GM21737 (cell line): ENCODE measurements around the gene SIM1.

Experiments used
- ATAC-seq: cut with Tn5 transposase; IDR thresholded peaks from one replicate; pipeline ENCODE4 v1.9.1; 2021; ENCODE audit warnings: mild to moderate bottlenecking, moderate library complexity; ENCODE audit not compliant: unreplicated experiment

The SIM1 gene

DNA sequence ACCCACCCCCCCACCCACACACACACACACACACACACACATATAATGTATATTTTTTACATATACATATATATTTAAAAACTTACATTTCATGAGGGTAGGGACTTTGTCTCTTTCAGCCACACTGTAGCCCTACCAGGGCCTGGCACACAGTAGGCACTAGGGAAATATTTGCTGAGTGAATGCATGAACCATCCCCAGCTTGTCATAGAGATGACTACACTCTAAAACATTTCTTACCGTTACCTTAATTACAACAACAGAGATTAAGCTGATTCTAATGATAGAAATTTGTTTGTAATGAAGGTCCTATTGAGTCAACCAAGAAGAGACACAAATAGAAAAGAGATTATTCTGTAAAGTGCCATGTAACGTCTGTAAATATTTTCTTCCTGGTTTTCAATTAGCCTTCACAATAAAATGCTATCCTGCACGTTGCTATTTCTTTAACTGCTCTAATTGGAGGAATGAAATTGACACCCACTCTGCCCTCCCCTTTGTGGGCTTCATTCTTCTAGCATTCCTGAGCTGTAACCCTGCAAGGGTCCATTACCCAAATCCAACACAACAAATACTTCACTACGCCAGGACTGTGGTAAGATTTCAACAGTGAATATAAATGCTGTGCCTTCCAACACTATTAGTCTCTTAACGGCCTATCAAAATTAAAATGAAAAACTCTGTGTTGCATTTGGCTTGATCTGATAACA is 30.8 kb downstream of the SIM1 start:
- no peak for ATAC-seq

DNA sequence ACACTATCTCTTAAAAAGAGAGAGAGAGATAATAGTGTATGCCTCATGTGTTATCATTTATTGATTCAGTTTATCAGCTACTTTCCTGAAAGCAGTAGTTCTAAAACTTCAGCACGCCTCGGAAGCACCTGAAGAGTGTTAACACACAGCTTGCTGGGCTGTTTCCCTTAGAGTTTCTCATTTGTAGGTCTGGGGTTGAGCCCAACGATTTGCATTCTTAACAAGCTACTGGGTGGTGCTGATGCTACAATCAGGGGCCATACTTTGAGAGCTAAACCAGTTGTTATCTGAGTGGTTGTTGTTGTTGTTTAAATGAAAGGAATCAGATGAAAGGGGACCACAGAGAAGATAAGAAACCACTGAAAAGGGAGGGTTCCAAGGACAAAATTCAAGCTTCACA is 32.6 kb downstream of the SIM1 start:
- ATAC-seq: no peak

DNA sequence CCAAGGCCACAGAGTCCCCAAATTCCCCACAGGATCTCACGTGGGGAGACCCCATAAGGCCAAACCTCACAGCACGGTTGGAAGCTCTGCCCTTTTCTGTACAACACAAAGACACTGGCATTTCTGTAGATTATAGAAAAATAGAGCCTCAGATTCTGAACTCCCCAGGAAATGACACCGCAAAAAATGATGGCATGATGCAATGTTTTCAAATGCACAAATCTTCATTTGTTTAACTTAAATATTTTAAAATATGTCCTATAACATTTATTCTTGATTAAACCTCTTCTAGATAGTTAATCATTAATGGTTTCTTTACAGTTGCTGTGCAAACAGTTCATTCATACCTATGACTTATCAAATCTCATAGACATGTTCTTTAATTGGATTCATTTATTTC is 33.8 kb downstream of the SIM1 start:
- ATAC-seq: no peak

DNA sequence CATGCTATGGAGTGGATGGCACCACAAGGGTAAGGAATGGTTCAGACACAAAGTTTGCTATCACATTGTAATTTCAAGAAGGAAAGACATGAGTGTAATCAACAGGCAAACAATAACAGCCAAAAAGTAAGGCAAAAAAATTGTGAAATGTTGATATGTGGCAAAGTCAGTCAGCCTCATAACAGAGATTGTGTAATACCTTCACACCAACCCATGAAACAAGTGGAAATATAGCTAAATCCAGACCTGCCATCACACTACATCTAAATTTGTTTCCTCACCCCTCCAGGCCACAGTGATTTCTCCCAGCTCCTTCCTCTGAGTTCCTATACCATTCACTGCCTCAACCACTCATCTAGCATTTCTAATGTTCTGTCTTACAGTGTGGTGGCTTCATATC is 37.3 kb downstream of the SIM1 start:
- no peak for ATAC-seq

DNA sequence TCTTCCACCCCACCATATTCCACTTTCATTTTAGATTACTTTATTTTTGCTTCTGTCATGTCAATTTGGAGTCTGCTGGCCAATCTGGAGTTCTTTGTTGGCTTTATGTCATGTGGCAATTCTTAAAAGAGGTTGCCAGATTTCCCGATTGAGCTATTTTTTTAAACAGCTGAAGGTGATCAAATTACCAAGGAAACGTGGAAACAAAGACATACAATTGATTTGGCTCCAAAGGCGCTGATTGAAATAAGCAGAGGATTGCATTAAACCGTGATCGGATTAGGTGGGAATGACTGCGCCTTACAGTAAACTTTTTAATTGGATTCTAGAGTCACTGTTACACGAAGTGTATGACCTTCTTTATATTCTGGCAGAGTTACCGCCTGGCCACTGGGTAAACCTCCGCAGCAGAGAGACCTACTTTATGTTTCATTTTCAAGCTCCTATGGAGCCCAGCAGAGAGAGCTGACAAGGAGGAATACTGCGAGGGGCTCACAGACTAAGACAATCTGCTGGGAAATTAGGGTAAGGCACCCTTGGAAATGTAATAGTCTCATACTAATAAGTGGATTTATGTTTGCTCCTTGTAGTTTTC is 37.9 kb downstream of the SIM1 start:
- no peak for ATAC-seq

DNA sequence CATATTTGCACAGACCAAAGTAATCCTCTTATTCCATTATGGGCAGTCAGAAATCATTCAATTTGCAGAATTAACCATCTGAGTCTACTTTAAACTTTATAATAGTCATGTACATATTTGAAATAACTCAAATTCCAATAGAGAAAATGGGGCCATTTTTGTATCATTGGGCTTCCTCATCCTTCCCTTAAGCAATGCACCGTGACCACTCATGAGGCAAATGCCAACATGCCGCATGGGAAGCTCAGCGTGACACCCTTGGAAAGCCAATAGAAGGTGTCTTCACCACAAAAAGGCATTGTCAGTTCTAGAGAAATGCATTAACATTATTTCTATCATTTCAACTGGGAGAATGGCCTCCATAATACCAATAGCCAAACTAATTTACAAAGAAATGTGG is 38.5 kb downstream of the SIM1 start:
- ATAC-seq: no peak

DNA sequence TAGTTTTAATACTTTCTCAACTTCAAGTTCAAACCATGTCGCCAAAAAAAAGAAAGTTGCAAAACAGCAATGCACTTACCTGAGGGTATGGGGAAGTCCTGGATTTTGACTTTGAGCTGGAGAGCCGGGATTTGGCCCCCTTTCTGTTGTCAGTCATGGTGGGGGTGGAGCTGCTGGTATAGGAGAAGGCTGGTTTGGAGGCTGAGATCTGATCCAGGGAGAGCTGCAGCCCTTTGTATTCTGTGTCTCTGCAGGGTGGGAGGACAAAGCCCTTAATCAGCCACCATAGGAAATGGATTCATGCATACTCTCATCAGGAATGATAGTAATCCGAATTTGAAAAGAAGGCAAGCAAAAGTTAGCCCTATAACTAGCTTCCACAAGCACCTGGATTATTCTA is 44.0 kb downstream of the SIM1 start:
- no peak for ATAC-seq

DNA sequence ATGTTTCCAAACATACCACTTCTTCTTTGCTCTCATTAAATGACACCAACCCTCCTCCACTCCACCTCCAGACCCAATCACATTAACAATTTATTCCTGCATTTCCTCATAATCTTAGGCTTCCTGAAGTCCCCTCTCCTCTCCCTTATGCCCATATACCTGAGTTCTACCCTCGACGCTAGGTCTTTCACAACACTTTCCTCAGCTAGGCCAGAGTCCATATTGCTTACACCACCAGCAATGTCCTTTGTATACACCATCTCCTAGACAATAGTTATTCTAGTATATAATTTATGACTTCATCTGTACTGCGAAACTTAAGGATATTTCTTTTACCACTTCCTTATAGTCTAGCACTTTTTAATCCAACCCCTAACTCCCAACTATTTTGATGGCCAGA is 47.7 kb downstream of the SIM1 start:
- ATAC-seq: no peak

DNA sequence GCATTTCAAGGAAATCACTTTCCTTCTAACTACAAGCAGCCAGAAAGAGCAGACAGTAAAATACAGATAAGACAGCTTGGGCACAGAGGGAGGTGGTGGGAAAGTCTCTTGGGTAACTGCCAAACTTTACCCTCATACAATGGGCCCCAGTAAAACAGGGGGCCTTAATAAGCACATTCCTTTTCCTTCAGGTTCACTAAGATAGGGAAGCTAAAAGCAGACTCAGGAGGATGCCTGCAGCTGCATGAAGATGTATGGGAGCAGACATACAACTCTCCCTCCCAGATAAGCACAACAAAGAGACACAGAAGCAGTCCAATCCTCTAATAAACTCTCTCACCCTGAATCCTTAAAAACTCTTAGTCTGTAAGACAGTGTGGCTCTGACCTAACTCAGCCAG is 49.0 kb downstream of the SIM1 start:
- no peak for ATAC-seq

DNA sequence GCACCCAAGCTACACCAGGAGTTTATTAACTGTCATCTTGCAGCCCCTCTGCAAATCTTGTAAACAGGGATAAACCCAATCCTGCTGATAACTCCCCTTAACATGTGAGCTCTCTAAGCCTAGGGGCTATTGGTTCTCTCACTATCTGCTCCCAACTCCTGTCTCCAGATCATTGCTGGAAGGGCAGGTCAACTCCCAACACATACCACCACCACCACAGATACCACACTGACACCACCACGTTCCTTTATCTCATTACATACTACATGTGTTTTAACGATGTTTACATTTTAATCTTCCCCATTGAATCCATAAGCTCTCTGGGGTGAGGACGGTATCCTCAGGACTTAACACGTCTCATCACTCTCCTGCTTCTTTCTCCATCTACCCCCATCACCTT is 51.8 kb downstream of the SIM1 start:
- no peak for ATAC-seq

DNA sequence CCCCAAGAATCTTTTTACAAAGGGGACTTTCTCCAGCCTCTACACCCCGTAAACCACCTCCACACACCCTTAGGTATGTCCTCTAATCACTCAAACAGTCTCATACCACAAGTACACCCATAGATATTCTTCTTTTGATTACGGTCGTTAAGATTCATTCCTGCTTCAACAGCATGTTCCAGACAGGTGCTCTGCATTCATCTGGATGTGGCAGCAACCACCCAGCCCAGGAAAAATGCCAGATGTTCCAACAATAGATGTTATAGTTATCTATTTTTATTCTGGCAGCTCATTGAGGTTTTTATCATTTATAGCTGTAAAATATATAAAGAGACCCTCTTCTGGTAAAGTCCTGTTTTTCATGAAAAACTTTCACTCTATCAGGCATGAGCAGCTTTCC is 60.7 kb downstream of the SIM1 start:
- no peak for ATAC-seq

DNA sequence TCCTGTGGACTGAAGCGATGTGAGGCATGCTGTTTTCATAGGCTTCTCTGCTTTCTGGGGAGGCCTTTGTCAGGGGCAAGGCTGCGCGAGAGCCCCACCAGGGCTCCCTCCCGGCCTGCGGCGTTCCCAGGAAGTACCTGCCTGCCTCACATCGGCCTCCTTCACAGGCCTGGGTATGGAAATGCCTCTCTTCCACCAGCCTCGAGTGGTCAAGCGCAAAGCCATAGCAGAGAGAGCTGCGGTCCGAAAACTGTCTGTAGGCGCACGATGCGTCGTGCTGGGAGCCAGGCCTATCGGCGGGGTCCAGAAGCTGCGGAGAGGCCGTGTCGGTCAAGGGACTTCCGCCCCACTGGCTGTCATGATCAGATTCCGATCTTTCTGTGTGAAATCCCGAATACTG is 71.2 kb downstream of the SIM1 start:
- no peak for ATAC-seq

DNA sequence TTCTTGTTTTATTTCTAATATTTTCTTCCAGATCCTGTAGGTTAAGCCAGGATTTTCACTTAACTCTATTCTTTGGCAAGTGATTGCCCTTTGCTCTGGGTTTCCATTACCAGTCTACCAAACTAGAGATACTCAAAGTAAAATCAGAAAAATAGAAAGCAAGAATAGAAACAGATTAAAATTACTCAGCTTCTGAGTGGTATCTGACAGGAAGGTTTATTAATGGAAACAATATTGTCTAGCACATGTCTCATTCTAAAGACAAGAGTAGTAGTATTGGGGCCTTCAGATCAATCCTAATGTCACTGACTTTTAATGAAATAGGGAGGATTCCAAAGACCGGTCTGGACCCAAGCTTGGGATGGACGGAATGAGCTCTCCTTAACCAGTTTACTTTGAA is 72.3 kb downstream of the SIM1 start:
- ATAC-seq: no peak

DNA sequence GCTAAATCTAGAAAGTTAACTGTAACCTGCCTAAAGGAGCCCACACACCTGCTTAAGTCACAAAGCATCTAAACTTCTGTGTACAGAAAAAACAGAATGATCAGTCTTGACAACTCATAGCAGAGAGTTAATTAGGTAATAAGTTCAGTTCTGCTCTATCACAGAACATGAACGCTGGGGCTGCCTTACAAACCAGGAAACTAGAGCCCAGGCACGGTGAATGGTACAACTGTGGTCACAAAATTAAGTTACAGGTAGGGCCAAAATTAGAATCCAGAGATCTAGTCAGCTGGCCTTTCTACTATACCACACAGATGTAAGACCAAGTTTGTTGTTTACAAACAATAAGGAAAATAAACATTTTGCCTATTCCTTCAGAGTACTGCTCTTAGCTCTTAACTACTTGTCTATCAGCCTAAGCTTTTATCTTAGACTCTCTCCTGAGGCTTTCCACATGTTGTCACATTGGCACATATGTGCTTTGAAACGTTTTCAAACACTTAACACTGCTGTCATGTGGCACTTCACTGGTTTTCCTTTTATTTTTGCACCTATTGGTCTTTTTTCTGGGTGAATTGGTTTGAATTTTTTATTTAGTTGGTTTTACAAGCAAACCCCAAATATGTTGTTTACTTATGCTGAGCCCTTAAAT is 75.7 kb downstream of the SIM1 start:
- ATAC-seq: no peak

DNA sequence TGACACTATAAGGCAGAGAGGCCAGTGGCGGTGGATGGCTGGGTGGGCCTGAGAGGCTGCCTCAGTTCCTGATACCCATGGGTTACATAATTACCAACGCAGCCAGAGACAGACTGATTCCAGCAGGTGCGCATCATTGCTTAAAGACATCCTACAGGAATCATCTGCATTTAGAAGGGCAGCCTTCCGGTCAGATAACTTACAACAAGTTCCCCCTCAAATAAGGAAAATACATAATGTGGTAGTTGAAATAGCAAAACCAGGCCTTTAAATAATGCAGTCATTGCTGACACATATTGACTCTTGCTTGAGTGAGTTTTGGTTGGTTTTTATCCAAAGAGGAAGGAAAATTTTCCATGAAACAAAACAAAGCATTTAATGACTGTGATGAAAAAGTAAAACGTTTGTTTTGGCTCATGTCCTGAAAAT is 81.9 kb downstream of the SIM1 start:
- ATAC-seq: no peak

DNA sequence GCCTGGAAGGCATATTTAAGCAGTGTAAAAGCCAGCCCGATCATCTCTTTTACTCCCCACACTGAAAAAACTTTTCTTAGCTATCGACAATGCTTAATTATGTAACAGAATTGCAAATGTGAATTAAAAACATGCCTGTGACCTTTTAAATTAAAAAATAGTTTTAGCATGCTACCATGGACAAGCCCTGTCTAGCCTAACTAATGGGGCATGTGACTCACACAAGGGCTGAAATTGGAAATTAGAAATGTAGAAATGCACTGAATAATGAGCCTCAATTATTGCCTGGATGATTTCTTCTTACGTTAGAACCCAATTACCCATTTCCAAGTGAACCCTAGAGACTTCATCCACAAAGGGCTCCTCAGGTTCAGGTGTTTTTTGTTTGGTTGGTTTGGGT is 82.7 kb downstream of the SIM1 start:
- ATAC-seq: no peak

DNA sequence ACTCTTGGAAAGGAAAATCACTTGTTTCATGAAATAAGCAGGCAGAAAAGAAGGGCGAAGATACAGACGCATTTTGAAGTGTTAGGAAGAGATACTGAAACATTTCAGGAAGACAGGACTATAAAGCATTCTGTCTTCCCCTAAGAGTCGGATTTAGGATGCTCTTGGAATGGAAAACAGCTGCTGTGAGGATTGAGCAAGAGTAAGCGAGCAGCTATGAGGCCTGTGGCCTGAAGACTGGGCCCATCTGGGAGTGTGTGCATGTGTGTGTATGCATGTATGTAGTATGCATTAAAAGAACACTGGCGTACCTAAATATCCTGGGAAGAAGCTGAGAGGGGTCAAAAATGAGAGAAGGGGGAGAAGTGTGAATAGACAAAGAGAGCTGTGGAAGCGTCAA is 83.6 kb downstream of the SIM1 start:
- no peak for ATAC-seq

DNA sequence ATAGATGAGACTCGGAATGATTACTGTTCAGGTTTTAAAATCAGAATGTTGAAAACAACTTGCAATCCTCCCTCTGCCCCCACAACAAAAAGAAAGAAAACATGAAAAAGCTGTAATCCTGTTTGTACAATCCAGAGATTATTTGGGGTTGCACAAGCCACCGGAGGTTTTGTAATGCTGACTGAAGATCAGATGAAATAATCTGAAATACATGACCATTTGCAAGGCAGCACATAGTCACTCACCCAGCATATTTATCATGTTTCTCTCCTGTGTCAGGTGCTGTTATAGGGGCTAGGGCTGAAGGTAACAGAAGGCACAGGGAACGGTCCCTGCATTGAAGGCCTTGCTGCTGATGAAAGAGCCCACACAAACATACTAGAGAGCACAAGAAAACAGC is 85.3 kb downstream of the SIM1 start:
- no peak for ATAC-seq

DNA sequence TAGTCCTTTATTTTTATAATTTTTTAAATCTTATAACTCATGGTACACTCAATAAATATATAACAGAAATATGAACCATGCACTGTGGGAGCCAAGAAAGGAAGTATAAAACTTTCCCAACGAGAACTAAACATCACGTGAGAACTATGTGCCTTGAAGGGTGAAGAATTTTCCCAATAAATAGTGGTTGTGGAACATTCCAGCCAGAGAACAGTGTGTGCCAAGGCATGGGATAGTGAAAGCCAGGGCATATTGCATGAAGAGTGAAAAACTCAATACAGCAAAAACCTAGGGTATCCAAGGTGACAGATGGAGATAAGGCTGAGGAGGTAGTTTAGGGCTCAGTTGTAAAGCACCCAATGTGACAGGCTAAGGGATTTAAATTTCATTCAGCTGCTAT is 86.1 kb downstream of the SIM1 start:
- no peak for ATAC-seq

DNA sequence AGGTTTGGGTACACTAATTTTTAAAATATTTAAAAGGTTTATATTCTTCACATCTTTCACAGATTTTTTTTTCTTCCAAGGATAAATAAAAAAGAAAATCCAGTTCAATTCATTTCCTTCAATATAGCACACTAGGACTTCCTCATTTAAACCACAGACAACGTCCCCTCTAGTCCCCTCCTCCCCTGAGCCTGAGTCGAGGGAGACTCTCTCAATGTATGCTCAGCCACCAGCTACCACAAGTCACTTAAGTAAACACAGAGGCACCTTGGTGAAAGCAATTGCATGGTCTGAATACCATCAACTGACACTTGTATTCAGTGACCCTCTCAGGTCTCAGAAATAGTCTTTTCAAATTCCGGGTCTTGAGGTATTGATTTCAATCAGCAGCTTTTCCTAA is 88.6 kb downstream of the SIM1 start:
- no peak for ATAC-seq

DNA sequence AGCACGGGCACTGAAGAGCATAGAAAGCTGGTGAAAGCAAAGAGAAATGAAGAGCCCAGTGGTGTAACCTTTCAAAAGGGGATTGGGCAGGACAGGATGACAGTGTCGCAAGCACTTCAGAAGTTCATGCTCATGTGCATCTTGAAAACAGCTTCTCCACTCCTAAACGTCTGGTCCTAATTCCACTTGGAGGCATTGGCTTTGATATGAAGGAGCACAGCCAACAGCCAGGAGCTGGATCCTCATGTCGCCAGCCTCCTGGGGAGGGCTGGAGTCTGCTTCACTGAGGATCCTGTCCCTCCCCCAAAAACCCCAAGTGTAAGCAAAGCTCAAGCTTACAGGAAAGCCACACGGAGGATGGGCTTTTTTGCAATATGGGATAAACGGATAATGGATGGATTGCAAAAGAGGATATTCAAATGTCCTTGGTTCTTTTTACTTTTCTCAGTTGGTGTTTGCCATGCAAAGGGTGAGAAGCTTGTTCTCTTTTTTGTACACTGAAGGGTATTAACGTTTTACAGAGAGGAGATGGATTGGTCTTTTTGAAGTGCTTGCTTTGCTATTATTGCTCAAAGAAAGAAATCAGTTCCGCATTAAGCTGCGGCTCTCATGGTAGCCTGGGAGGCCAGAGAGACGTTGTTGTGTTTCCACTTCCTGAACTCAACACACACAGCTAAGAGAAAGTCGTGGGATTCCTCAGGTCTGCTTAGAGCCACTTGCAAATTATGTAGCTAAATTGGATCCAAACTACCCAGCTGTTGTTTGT is 92.2 kb downstream of the SIM1 start:
- ATAC-seq: no peak

DNA sequence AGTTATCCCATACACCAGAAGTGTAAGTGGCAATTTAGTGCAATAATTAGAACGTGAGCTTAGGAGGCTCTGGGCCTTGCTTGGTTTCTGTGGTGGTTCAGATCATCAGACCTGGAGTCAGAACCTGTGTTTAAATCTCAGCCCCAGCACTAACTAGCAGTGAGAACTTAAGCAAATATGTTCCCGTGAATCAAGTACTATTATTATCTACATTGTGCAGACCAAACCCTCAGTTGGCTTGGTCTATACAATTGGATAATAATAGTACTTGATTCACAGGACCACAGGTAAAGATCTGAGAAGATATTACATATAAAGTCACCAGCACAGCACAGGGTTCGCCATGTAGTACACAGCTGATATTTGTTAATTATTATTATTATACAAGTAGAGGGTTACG is 93.1 kb downstream of the SIM1 start:
- ATAC-seq: no peak
